Ishikawa (cell line): Measurements from ENCODE around the gene DCLK1.

ENCODE experiments used
- CEBPB ChIP-seq: IDR thresholded peaks from 2 replicates; pipeline ENCODE4 v1.6.1; 2012
- CREB1 ChIP-seq: IDR thresholded peaks from 2 replicates; pipeline ENCODE4 v1.6.1; 2012; ENCODE audit warnings: low read depth
- EGR1 ChIP-seq: IDR thresholded peaks from 2 replicates; pipeline ENCODE4 v1.6.1; 2012
- EP300 ChIP-seq: IDR thresholded peaks from 2 replicates; pipeline ENCODE4 v1.6.1; 2012; ENCODE audit warnings: borderline replicate concordance
- FOXM1 ChIP-seq: IDR thresholded peaks from 2 replicates; pipeline ENCODE4 v1.6.1; 2012; ENCODE audit warnings: low read depth, borderline replicate concordance
- MAX ChIP-seq: IDR thresholded peaks from 2 replicates; pipeline ENCODE4 v1.6.1; 2012
- NFIC ChIP-seq: IDR thresholded peaks from 2 replicates; pipeline ENCODE4 v1.6.1; 2012
- RAD21 ChIP-seq: IDR thresholded peaks from 2 replicates; pipeline ENCODE4 v1.6.1; 2012; ENCODE audit warnings: low read depth
- TAF1 ChIP-seq: IDR thresholded peaks from 2 replicates; pipeline ENCODE4 v1.6.1; 2012; ENCODE audit warnings: low read depth, mild to moderate bottlenecking
- TCF12 ChIP-seq: IDR thresholded peaks from 2 replicates; pipeline ENCODE4 v1.6.1; 2012; ENCODE audit warnings: low read depth
- TEAD4 ChIP-seq: IDR thresholded peaks from 2 replicates; pipeline ENCODE4 v1.6.1; 2012
- USF1 ChIP-seq: IDR thresholded peaks from 2 replicates; pipeline ENCODE4 v1.6.1; 2012
- YY1 ChIP-seq: IDR thresholded peaks from 2 replicates; pipeline ENCODE4 v1.6.1; 2012; ENCODE audit warnings: low read depth
- ZBTB7A ChIP-seq: IDR thresholded peaks from 2 replicates; pipeline ENCODE4 v1.6.1; 2012; ENCODE audit warnings: low read depth
- TF ChIP-seq, protein P1 (sequence below): IDR thresholded peaks from 2 replicates; pipeline ENCODE4 v1.6.1; 2012; ENCODE audit warnings: low read depth, mild to moderate bottlenecking

Gene DCLK1

DNA sequence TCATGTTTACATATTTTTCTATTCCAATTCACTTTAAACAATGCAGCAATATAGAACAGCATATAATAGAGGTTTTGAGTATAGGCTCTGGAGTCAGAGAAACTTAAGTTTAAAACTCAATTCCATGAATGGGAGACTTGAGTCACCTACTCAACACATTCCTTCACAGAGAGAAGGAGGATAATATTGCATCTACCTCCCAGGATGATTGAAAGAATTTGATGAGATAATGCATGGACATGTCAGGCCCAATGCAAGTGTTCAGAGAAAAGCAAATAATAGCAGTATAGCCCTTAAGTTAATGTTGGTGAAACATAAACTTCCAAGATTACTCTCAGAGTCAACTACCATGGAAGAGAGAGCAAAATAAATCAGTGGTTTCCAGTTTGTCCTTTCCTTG is 170.2 kb downstream of the DCLK1 start:
- TF ChIP-seq EGR1 (no peak), TCF12 (no peak), USF1 (no peak), TAF1 (no peak), YY1 (no peak)

GRCh38 chr13:35957996-35958395 is 173.2 kb downstream of the DCLK1 start:
- TF ChIP-seq TCF12 (no peak), TAF1 (no peak), EGR1 (no peak), ZBTB7A (no peak), FOXM1 (no peak), EP300 (no peak), NFIC (no peak), MAX (no peak), CREB1 (no peak), YY1 (no peak), RAD21 (no peak), TEAD4 (no peak), USF1 (no peak), CEBPB (no peak)
- TF ChIP-seq, protein P1, sequence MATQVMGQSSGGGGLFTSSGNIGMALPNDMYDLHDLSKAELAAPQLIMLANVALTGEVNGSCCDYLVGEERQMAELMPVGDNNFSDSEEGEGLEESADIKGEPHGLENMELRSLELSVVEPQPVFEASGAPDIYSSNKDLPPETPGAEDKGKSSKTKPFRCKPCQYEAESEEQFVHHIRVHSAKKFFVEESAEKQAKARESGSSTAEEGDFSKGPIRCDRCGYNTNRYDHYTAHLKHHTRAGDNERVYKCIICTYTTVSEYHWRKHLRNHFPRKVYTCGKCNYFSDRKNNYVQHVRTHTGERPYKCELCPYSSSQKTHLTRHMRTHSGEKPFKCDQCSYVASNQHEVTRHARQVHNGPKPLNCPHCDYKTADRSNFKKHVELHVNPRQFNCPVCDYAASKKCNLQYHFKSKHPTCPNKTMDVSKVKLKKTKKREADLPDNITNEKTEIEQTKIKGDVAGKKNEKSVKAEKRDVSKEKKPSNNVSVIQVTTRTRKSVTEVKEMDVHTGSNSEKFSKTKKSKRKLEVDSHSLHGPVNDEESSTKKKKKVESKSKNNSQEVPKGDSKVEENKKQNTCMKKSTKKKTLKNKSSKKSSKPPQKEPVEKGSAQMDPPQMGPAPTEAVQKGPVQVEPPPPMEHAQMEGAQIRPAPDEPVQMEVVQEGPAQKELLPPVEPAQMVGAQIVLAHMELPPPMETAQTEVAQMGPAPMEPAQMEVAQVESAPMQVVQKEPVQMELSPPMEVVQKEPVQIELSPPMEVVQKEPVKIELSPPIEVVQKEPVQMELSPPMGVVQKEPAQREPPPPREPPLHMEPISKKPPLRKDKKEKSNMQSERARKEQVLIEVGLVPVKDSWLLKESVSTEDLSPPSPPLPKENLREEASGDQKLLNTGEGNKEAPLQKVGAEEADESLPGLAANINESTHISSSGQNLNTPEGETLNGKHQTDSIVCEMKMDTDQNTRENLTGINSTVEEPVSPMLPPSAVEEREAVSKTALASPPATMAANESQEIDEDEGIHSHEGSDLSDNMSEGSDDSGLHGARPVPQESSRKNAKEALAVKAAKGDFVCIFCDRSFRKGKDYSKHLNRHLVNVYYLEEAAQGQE, result no peak

GRCh38 chr13:35957241-35957731 is 173.9 kb downstream of the DCLK1 start:
- TF ChIP-seq USF1 (no peak), TAF1 (no peak), TCF12 (no peak), CEBPB (no peak), FOXM1 (no peak)
- TF ChIP-seq, protein P1, result no peak

- TF ChIP-seq EGR1 (no peak), MAX (no peak), TAF1 (no peak)
Observed at GRCh38 chr13:35956074-35956473, 175.1 kb downstream of the DCLK1 start.

GRCh38 chr13:35954207-35954560 is 177.0 kb downstream of the DCLK1 start:
- TF ChIP-seq MAX, result no peak
- no peak for TF ChIP-seq TCF12
- no peak for TF ChIP-seq EP300
- TF ChIP-seq ZBTB7A, result no peak
- no peak for TF ChIP-seq TAF1
- TF ChIP-seq FOXM1, result no peak
- no peak for TF ChIP-seq CEBPB
- no peak for TF ChIP-seq EGR1
- no peak for TF ChIP-seq YY1
- no peak for TF ChIP-seq NFIC
- TF ChIP-seq TEAD4, result no peak
- no peak for TF ChIP-seq CREB1
- TF ChIP-seq USF1, result no peak
- TF ChIP-seq, protein P1, result no peak
- no peak for TF ChIP-seq RAD21
